Measurements from ENCODE around the gene RALGAPA2.

RALGAPA2 gene

GRCh38 chr20:20527661-20528060 lies 184.8 kb downstream of the RALGAPA2 start:
- DNase-seq: no peak

GRCh38 chr20:20525756-20526155 lies 186.7 kb downstream of the RALGAPA2 start:
- no peak for DNase-seq

- DNase-seq: no peak
Observed at GRCh38 chr20:20525214-20525613, 187.2 kb downstream of the RALGAPA2 start.

GRCh38 chr20:20524756-20525155 lies 187.7 kb downstream of the RALGAPA2 start:
- DNase-seq: no peak

GRCh38 chr20:20521736-20522135 lies 190.7 kb downstream of the RALGAPA2 start:
- no peak for DNase-seq

GRCh38 chr20:20520776-20521175 lies 191.7 kb downstream of the RALGAPA2 start:
- no peak for DNase-seq

- DNase-seq: no peak
Observed at GRCh38 chr20:20519269-20519668, 193.2 kb downstream of the RALGAPA2 start.

GRCh38 chr20:20518263-20518662 lies 194.2 kb downstream of the RALGAPA2 start:
- DNase-seq: no peak

GRCh38 chr20:20517296-20517695 lies 195.1 kb downstream of the RALGAPA2 start:
- no peak for DNase-seq

- no peak for DNase-seq
Observed at GRCh38 chr20:20513720-20514119, 198.7 kb downstream of the RALGAPA2 start.

- peak; percentile 57 for DNase-seq
Observed at GRCh38 chr20:20505554-20505953, 206.9 kb downstream of the RALGAPA2 start.

- peak; percentile 71 for DNase-seq
Observed at GRCh38 chr20:20503777-20504530, 208.5 kb downstream of the RALGAPA2 start.

- no peak for DNase-seq
Observed at GRCh38 chr20:20501128-20501527, 211.3 kb downstream of the RALGAPA2 start.

GRCh38 chr20:20500312-20500711 lies 212.1 kb downstream of the RALGAPA2 start:
- DNase-seq: no peak

- no peak for DNase-seq
Observed at GRCh38 chr20:20499439-20499838, 213.0 kb downstream of the RALGAPA2 start.

- no peak for DNase-seq
Observed at GRCh38 chr20:20498076-20498861, 214.2 kb downstream of the RALGAPA2 start.

GRCh38 chr20:20497242-20497978 lies 215.0 kb downstream of the RALGAPA2 start:
- DNase-seq: peak; percentile 51

GRCh38 chr20:20495729-20496503 lies 216.5 kb downstream of the RALGAPA2 start:
- DNase-seq: peak; percentile 54

- DNase-seq: no peak
Observed at GRCh38 chr20:20493701-20494100, 218.7 kb downstream of the RALGAPA2 start.

- DNase-seq: no peak
Observed at GRCh38 chr20:20492521-20493332, 219.7 kb downstream of the RALGAPA2 start.

- DNase-seq: no peak
Observed at GRCh38 chr20:20491784-20492264, 220.6 kb downstream of the RALGAPA2 start.

Measured in activated CD4-positive, alpha-beta T cell treated with anti-CD3 and anti-CD28 coated beads, Interleukin-2, amount 50 U/mL, for 16 hours (primary cell).